H54 (cell line): ENCODE results near the gene SALL2.
"Not testable (repeated sequence)": the region's sequence is repeated elsewhere in the genome, so short reads cannot be mapped to it uniquely, and the experiment has no call there.

ENCODE experiments used
- DNase-seq: peaks from one replicate; pipeline ENCODE4 v3.0.0; 2011; ENCODE audit warnings: low spot score, mixed read lengths; ENCODE audit not compliant: insufficient read length
- FAIRE-seq: peaks from 3 replicates; lab custom pipeline; 2011; peaks lifted over from hg19 to GRCh38; lab: Jason Lieb, UNC
- POLR2A ChIP-seq: IDR thresholded peaks from 2 replicates; pipeline ENCODE4 v1.6.1; 2011; ENCODE audit warnings: low read depth, mild to moderate bottlenecking, low read length

Gene SALL2

DNA sequence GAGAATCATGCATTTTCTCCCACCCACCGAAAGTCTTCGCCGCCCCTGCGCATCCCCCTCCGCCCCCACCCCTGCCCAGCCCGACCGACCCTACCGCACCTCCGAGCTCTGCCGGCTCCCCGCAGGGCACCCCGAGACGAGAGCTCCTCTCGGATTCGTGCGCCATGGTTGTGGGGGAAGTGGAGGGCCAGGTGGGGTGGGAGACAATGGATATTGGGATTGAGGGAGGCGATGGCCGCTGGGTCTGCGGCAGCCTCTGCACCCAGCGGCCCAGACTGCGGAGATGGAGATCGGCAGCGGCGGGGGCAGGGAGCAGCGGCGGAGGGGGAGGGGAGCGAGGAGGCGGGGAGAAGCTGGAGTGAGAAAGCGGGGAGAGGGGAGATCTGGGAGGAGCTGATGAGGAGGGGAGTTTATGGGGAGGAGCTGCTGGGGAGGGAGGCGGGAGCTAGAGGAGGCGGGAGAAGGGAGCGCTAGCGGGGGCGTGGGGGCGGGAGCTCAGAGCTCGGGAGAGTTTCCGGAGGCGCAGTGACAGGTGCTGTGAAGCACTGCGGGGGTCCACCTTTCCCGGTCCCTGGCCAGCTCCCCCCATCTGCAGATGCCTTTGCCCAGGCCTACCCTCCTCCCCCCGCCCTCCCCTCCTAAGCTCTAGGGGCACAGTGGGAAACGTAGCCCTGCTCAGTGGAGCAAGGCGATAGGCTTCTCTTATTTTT, at the start of gene SALL2:
Gene SALL2, minus strand, starts transcription at position 385 of the 710 bp plus-strand sequence. Its CDS starts 219 bp downstream, at position 166.
- no peak for TF ChIP-seq POLR2A
- FAIRE-seq = no peak
- DNase-seq = peak; percentile 11

GRCh38 chr14:21575661-21576060, 49.5 kb upstream of the SALL2 start:
- no peak for TF ChIP-seq POLR2A
- DNase-seq = no peak
- no peak for FAIRE-seq

GRCh38 chr14:21572604-21573003, 46.5 kb upstream of the SALL2 start:
- no peak for DNase-seq

DNA sequence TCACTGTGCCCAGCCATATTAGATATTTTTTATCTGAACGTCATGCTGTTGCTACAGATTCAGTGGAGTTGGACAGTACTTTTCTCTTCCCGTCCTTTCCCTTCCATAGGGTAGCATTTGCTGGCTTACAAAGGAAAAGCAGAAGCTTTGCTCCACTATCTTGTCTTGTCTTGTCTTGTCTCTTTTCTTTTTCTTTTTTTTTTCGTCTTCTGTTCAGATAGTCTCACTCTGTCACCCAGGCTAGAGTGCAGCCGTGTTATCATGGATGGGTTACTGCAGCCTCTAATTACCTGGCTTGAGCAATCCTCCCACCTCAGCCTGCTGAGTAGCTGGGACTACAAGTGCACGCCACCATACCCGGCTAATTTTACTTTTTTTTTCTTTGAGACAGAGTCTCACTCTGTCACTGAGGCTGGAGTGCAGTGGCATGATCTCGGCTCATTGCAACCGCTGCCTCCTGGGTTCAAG, 32.6 kb upstream of the SALL2 start:
- TF ChIP-seq POLR2A = no peak
- FAIRE-seq = no peak
- no peak for DNase-seq

More at GRCh38 chr14:21572604-21573003, 46.5 kb upstream of the SALL2 start:
- no peak for FAIRE-seq
- no peak for TF ChIP-seq POLR2A

GRCh38 chr14:21557084-21557901, 31.1 kb upstream of the SALL2 start:
- DNase-seq (peak; percentile 32), FAIRE-seq (no peak)
- TF ChIP-seq POLR2A = no peak

- no peak for DNase-seq
- FAIRE-seq = no peak
- TF ChIP-seq POLR2A = no peak
Observed at GRCh38 chr14:21556378-21557083, 30.4 kb upstream of the SALL2 start.

GRCh38 chr14:21553266-21553665, 27.1 kb upstream of the SALL2 start:
- FAIRE-seq (no peak), DNase-seq (no peak)
- no peak for TF ChIP-seq POLR2A

DNA sequence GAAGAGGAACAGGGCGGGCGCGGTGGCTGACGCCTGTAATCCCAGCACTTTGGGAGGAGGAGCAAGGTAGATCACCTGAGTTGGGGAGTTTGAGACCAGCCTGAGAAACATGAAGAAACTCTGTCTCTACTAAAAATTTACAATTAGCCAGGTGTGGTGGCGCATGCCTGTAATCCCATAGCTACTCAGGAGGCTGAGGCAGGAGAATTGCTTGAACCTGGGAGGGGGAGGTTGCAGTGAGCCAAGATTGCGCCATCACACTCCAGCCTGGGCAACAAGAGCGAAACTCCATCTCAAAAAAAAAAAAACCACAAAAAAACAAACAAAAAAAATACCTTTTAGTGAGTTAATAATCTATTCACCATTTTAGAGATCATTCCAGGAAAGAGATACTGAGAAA, 18.4 kb upstream of the SALL2 start:
- FAIRE-seq, DNase-seq: not testable (repeated sequence)

- FAIRE-seq (no peak), DNase-seq (no peak)
- TF ChIP-seq POLR2A = no peak
Observed at GRCh38 chr14:21543963-21544362, 17.8 kb upstream of the SALL2 start.

GRCh38 chr14:21543521-21543960, 17.4 kb upstream of the SALL2 start:
- no peak for TF ChIP-seq POLR2A
- FAIRE-seq (no peak), DNase-seq (no peak)

GRCh38 chr14:21541413-21542074, 15.4 kb upstream of the SALL2 start:
- no peak for DNase-seq
- TF ChIP-seq POLR2A = no peak
- FAIRE-seq = no peak

DNA sequence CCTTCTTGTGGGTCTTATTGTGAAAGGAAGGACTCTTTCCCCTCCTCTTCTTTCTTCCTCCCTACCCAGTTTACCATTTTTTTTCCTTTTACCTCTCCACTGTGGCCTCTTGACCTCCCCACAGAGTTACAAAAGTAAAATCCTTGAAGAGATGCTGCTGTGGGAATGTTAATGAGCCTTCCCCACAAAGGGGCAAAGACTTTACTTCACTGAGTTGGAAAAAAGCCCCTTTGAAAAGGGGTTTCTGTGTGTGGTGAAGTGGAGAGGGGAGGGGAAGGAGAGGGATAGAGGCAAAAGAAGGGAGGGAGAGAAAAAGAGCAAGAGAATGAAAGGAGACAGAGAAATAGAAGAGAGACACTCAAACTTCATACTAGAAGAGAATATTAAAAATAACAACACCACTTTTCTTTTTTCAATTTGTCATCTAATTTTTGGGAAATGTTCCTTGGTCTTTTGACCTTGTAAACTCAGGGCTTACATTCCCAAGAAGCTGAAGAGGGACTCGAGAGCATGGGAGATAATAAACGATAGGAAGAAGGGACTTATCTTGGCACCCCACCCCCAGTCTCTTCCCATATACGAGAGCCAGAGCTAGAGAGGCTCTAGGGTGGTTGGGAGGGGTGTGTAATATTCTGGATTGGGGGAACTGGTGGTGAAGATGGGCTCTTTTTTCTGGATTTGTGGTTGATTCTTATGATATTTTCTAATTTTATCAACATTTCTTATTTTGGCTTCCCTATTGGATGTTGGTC, 13.2 kb upstream of the SALL2 start:
- FAIRE-seq (no peak), DNase-seq (no peak)
- TF ChIP-seq POLR2A = no peak

DNA sequence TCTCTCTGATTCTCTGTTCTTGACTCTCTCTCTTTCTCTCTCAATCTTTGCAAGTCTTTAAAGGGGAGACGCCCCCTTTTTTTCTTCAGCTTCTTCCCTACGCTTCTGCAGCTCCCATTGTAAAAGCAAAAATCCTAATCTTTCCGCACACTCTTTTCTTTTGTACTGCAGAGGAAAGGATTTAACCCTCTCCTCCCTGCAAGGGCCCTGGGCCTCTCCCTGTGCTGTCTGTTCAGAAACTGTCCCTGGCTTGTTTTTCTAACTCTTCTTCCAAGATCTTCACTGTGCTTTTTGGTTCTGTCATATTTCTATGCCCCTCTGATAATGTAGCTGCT, 10.9 kb upstream of the SALL2 start:
- FAIRE-seq = no peak
- TF ChIP-seq POLR2A = no peak

More for the DNA sequence above, 10.9 kb upstream of the SALL2 start:
- DNase-seq = no peak
